GM19467 (cell line): ENCODE measurements around the gene MAPK8IP2.

Experiments
- ATAC-seq: cut with Tn5 transposase; IDR thresholded peaks from one replicate; pipeline ENCODE4 v1.9.1; 2021; ENCODE audit warnings: mild to moderate bottlenecking, moderate library complexity; ENCODE audit not compliant: unreplicated experiment

Gene MAPK8IP2

GRCh38 chr22:50575426-50575941 is 25.1 kb upstream of the MAPK8IP2 start:
- no peak for ATAC-seq

- no peak for ATAC-seq
Measured at GRCh38 chr22:50576070-50576469, 24.5 kb upstream of the MAPK8IP2 start.

GRCh38 chr22:50576806-50577696 is 23.5 kb upstream of the MAPK8IP2 start:
- ATAC-seq: no peak

GRCh38 chr22:50577697-50577986 is 23.0 kb upstream of the MAPK8IP2 start:
- ATAC-seq: no peak

GRCh38 chr22:50577987-50578775 is 22.4 kb upstream of the MAPK8IP2 start, which contains the start of gene CPT1B:
Gene CPT1B, minus strand, starts transcription at chr22:50578427. Its CDS starts 512 bp downstream, at chr22:50577915.
- ATAC-seq: no peak

GRCh38 chr22:50578776-50579310 is 21.8 kb upstream of the MAPK8IP2 start:
- no peak for ATAC-seq

GRCh38 chr22:50579752-50580151 is 20.8 kb upstream of the MAPK8IP2 start:
- no peak for ATAC-seq

- no peak for ATAC-seq
Measured at GRCh38 chr22:50581031-50581949, 19.3 kb upstream of the MAPK8IP2 start.

GRCh38 chr22:50581950-50582492 is 18.6 kb upstream of the MAPK8IP2 start:
- no peak for ATAC-seq

GRCh38 chr22:50582493-50583293 is 17.9 kb upstream of the MAPK8IP2 start, which contains the start of gene CHKB:
Gene CHKB, minus strand, starts transcription at chr22:50582849. Its CDS starts 68 bp downstream, at chr22:50582781.
- peak; percentile 92 for ATAC-seq

GRCh38 chr22:50583294-50583861 is 17.2 kb upstream of the MAPK8IP2 start:
- no peak for ATAC-seq

- no peak for ATAC-seq
Measured at GRCh38 chr22:50584106-50585096, 16.2 kb upstream of the MAPK8IP2 start.

GRCh38 chr22:50585238-50585637 is 15.4 kb upstream of the MAPK8IP2 start:
- ATAC-seq: no peak

- no peak for ATAC-seq
Measured at GRCh38 chr22:50585781-50586180, 14.8 kb upstream of the MAPK8IP2 start.

GRCh38 chr22:50586416-50586815 is 14.2 kb upstream of the MAPK8IP2 start:
- ATAC-seq: no peak

GRCh38 chr22:50587407-50587806 is 13.2 kb upstream of the MAPK8IP2 start:
- no peak for ATAC-seq

- no peak for ATAC-seq
Measured at GRCh38 chr22:50595189-50595588, 5.4 kb upstream of the MAPK8IP2 start.

- ATAC-seq: no peak
Measured at GRCh38 chr22:50597097-50597496, 3.5 kb upstream of the MAPK8IP2 start.
